SK-N-MC (cell line): ENCODE results near the gene SMG9.
"Not testable (repeated sequence)": the region's sequence is repeated elsewhere in the genome, so short reads cannot be mapped to it uniquely, and the experiment has no call there.

Source experiments
- DNase-seq: peaks from one replicate; pipeline ENCODE4 v3.0.0-alpha.2; 2011; ENCODE audit warnings: low read depth, low spot score
- H3K27ac ChIP-seq: fragments of 200-600 bp; sonication (generic); 2 replicates; pipeline ENCODE4 v1.5.1; 2016; ENCODE audit warnings: mixed run types
- H3K36me3 ChIP-seq: fragments of 200-600 bp; sonication (generic); 2 replicates; pipeline ENCODE4 v1.6.1; 2017; ENCODE audit warnings: antibody characterized with exemption, low read length, mixed read lengths; ENCODE audit not compliant: insufficient read depth
- H3K4me3 ChIP-seq: fragments of 200-600 bp; sonication (generic); 2 replicates; pipeline ENCODE4 v1.5.1; 2016
- H3K9ac ChIP-seq: fragments of 200-600 bp; sonication (generic); 2 replicates; pipeline ENCODE4 v1.8.0; 2017; ENCODE audit warnings: mixed run types, mixed read lengths; ENCODE audit not compliant: insufficient read length
- H3K9me3 ChIP-seq: fragments of 200-600 bp; sonication (generic); 2 replicates; pipeline ENCODE4 v1.6.1; 2017; ENCODE audit warnings: low read depth, mild to moderate bottlenecking, antibody characterized with exemption, low read length, moderate library complexity, mixed read lengths
- EZH2 ChIP-seq: fragments of 200-600 bp; sonication (generic); IDR thresholded peaks from one replicate; pipeline ENCODE4 v1.6.1; 2017; ENCODE audit warnings: antibody characterized with exemption
- FOXP2 ChIP-seq: optimal IDR thresholded peaks from 2 replicates; pipeline ENCODE3; 2011; ENCODE audit warnings: mild to moderate bottlenecking, moderate library complexity; ENCODE audit not compliant: insufficient read depth; ENCODE audit errors: extremely low read length, control extremely low read depth
- POLR2AphosphoS5 ChIP-seq: IDR thresholded peaks from 2 replicates; pipeline ENCODE4 v1.6.1; 2012; ENCODE audit warnings: mild to moderate bottlenecking, low read depth, low read length, borderline replicate concordance

The SMG9 gene

GRCh38 chr19:43775299-43775890 is 20.6 kb upstream of the SMG9 start:
- no peak overlapping the region for H3K4me3 ChIP-seq
- H3K27ac ChIP-seq: no peak overlapping the region
- H3K36me3 ChIP-seq: no peaks in the 10 kb centered on the region
- no peak overlapping the region for H3K9ac ChIP-seq
- no peak for DNase-seq
- no peak for TF ChIP-seq FOXP2
- no peak for TF ChIP-seq POLR2AphosphoS5
- no peak for TF ChIP-seq EZH2
- H3K9me3 ChIP-seq: no peaks in the 10 kb centered on the region

DNA sequence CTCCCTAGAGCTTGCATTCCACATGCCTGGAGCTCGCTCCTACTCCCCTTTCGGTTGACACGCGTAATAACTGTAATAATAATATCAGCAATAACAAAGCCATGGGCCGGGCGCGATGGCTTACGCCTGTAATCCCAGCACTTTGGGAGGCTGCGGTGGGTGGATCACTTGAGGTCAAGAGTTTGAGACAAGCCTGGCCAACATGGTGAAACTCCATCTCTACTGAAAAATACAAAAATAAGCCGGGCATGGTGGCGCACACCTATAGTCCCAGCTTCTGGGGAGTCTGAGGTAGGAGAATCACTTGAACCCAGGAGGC is 20.1 kb upstream of the SMG9 start:
- not testable (repeated sequence) for H3K36me3 ChIP-seq, H3K27ac ChIP-seq, H3K9ac ChIP-seq, H3K4me3 ChIP-seq, DNase-seq, H3K9me3 ChIP-seq

- H3K27ac ChIP-seq: no peak overlapping the region
- no peaks in the 10 kb centered on the region for H3K36me3 ChIP-seq
- H3K9ac ChIP-seq: no peak overlapping the region
- no peak for DNase-seq
- no peaks in the 10 kb centered on the region for H3K9me3 ChIP-seq
- no peak overlapping the region for H3K4me3 ChIP-seq
- no peak for TF ChIP-seq FOXP2
- no peak for TF ChIP-seq POLR2AphosphoS5
- TF ChIP-seq EZH2: no peak
These were observed 19.6 kb upstream of the SMG9 start for GRCh38 chr19:43774103-43774939.

GRCh38 chr19:43773725-43774102 is 19.0 kb upstream of the SMG9 start:
- no peak overlapping the region for H3K9ac ChIP-seq

GRCh38 chr19:43769256-43769655 is 14.5 kb upstream of the SMG9 start:
- no peak overlapping the region for H3K27ac ChIP-seq
- no peaks in the 10 kb centered on the region for H3K36me3 ChIP-seq
- no peak for DNase-seq
- no peak overlapping the region for H3K9ac ChIP-seq
- TF ChIP-seq FOXP2 (no peak), EZH2 (no peak), POLR2AphosphoS5 (no peak)
- no peaks in the 10 kb centered on the region for H3K9me3 ChIP-seq
- H3K4me3 ChIP-seq: no peak overlapping the region

More at GRCh38 chr19:43773725-43774102, 19.0 kb upstream of the SMG9 start:
- H3K9me3 ChIP-seq: no peaks in the 10 kb centered on the region
- H3K4me3 ChIP-seq: no peak overlapping the region
- no peaks in the 10 kb centered on the region for H3K36me3 ChIP-seq
- no peak for DNase-seq
- H3K27ac ChIP-seq: no peak overlapping the region
- TF ChIP-seq FOXP2: no peak
- no peak for TF ChIP-seq POLR2AphosphoS5
- no peak for TF ChIP-seq EZH2

DNA sequence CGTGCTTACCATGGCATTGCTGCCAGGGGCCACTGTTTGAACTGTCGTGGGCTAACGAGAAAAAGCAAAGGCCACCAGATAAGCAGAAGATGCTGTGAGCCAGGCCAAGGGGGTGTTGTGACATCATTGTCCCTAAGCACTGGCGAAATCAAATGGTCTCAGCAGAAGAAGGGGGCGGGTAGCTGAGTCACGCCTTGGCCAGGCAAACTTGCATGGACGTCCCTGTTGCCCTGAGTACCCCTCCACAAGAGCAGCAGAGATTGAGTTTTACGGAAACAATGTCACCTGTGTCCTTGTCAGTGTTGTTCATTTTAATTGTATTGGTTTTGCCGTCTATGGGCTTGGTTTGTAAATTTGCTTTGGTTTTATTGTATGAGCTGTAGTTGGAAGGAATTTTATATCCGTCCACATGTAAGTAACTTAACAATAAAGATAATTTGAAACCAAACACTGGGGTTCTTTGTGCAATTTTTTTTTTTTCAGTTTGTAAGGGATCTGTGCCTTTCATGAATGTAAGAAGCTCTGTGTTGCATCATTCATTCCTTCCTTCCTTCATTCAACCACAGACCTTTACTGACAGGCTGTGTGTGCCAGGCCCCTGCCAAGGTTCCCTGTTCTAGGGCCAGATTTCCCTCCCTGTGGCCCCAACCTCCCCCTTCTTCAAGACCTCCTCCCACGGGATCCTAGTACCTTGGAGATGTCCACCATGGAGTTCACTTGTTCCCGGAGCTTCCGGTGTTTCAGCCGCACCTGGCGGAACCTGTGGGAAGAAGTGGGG is 13.7 kb upstream of the SMG9 start:
- no peaks in the 10 kb centered on the region for H3K36me3 ChIP-seq
- H3K4me3 ChIP-seq: no peak overlapping the region
- no peak overlapping the region for H3K27ac ChIP-seq
- no peak overlapping the region for H3K9ac ChIP-seq
- no peaks in the 10 kb centered on the region for H3K9me3 ChIP-seq
- TF ChIP-seq POLR2AphosphoS5: no peak
- no peak for TF ChIP-seq EZH2
- DNase-seq: no peak

- H3K27ac ChIP-seq: no peak overlapping the region
- no peak overlapping the region for H3K4me3 ChIP-seq
- H3K9ac ChIP-seq: no peak overlapping the region
- no peak for TF ChIP-seq POLR2AphosphoS5
- TF ChIP-seq FOXP2: no peak
- no peak for TF ChIP-seq EZH2
- no peak for DNase-seq
- no peaks in the 10 kb centered on the region for H3K36me3 ChIP-seq
- H3K9me3 ChIP-seq: no peaks in the 10 kb centered on the region
These were observed 13.1 kb upstream of the SMG9 start for GRCh38 chr19:43767818-43768217.

DNA sequence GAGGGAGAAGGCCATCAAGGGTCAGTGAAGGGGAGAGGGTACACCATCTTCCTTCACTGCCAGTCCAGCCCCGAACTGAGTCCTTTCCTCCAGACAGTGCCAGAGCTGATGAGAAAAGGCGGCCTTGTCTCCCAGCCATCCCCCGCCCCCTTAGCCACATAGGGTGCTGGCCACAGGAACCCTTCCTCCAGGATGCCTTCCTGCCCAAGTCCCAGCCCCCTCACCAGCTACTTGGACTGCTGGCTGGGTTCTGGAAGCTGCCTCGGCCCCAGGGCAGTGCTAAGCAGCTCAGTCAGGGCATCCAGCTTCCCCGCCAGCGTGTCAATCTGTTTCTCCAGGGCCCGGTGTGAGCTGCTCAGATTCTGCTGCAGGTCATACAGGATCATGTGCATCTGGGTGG is 12.6 kb upstream of the SMG9 start:
- Histone ChIP-seq H3K4me3 (no peak overlapping the region), H3K9me3 (no peaks in the 10 kb centered on the region), H3K36me3 (no peaks in the 10 kb centered on the region), H3K27ac (no peak overlapping the region), H3K9ac (no peak overlapping the region)
- TF ChIP-seq EZH2: no peak
- DNase-seq: no peak

- no peaks in the 10 kb centered on the region for H3K9me3 ChIP-seq
- H3K27ac ChIP-seq: no peak overlapping the region
- H3K36me3 ChIP-seq: no peaks in the 10 kb centered on the region
- H3K4me3 ChIP-seq: no peak overlapping the region
- no peak for DNase-seq
- no peak overlapping the region for H3K9ac ChIP-seq
- TF ChIP-seq EZH2: no peak
- TF ChIP-seq POLR2AphosphoS5: no peak
- TF ChIP-seq FOXP2: no peak
These were observed 11.9 kb upstream of the SMG9 start for GRCh38 chr19:43766755-43767043.
